HG02852 (cell line): ENCODE results near the gene SVOPL.
"Not testable (repeated sequence)": the region's sequence is repeated elsewhere in the genome, so short reads cannot be mapped to it uniquely, and the experiment has no call there.

Experiments
- ATAC-seq: cut with Tn5 transposase; IDR thresholded peaks from one replicate; pipeline ENCODE4 v1.9.1; 2021; ENCODE audit warnings: mild to moderate bottlenecking, moderate library complexity; ENCODE audit not compliant: unreplicated experiment

The SVOPL gene

DNA sequence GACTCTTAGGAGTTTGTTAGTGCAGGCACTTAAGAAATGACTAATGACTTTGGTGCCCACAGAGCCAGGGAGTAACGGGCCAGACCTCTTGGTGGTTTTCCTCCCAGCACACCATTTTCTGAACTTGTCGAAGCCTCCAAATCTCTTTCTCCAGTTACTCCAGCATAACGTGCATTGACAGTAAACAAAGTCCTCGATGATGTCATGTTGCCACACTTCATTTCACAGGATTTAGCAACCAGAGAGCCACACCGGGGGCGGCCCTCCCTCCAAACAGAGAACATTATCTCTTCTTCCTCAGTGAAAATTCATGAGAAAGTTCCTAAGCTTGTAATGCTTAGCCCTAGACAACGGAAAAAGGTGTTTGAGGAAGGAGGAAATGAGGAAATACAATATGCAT lies 4.0 kb upstream of the SVOPL start:
- ATAC-seq = no peak

- ATAC-seq = no peak
These were observed 368 bp upstream of the SVOPL start for GRCh38 chr7:138701537-138701923.

- ATAC-seq = no peak
These were observed 1.5 kb downstream of the SVOPL start for GRCh38 chr7:138699661-138700060.

- no peak for ATAC-seq
These were observed 2.9 kb downstream of the SVOPL start for GRCh38 chr7:138698281-138698680.

DNA sequence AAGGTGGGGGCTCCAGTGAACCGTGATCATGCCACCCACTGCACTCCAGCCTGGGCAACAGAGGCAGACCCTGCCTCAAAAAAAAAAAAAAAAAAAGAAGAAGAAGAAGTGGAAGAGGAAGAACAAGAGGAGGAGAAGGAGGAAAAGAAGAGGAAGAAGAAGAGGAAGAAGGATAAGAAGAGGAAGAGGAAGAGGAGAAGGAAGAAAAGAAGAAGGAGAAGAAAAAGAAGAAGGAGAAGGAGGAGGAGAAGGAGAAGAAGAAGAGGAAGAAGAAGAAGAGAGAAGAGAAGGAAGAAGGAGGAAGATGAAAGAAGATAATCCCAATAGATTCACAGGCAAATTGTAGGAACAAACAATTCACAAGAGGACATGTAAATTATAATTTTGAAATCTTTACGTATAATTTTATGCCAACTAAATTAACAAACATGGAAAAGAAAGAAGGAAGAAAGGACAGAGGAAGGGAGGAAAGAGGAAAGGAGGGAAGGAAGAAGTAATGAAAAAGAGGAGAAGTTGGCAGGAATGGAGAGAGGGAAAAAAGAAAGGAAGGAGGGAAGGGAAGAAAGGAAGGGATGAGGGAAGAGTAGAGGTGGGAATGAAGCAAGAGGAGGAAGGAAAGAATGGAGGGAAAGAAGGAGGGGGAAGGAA lies 3.5 kb downstream of the SVOPL start:
- ATAC-seq = no peak

DNA sequence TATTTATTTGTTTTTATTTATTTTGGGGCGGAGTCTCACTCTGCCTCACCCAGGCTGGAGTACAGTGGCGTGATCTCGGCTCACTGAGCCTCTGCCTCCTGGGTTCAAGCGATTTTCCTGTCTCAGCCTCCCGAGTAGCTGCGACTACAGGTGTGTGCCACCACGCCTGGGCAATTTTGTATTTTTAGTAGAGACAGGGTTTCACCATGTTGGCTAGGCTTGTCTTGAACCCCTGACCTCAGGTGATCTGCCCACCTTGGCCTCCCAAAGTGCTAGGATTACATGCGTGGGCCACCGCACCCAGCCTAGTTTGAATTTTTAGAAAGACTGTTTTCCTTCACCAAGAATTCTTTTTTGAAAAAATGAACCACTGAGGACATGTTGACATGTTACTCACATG lies 5.4 kb downstream of the SVOPL start:
- not testable (repeated sequence) for ATAC-seq

- no peak for ATAC-seq
These were observed 6.1 kb downstream of the SVOPL start for GRCh38 chr7:138695106-138695505.

- no peak for ATAC-seq
These were observed 10.0 kb downstream of the SVOPL start for GRCh38 chr7:138691178-138691577.

DNA sequence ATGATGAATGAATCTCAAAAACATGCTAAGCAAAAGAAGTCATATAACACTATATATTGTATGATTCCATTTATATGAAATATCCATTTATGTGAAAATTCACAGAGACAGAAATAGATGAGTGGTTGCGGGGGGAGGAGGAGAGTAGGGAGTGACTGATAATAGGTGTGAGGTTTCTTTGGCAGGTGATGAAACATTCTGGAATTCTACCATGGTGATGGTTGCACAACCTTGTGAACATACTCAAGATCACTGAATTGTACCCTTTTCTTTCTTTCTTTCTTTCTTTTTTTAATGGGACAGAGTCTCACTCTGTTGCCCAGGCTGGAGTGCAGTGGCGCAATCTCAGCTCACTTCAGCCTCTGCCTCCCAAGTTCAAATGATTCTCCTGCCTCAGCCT lies 10.7 kb downstream of the SVOPL start:
- no peak for ATAC-seq

DNA sequence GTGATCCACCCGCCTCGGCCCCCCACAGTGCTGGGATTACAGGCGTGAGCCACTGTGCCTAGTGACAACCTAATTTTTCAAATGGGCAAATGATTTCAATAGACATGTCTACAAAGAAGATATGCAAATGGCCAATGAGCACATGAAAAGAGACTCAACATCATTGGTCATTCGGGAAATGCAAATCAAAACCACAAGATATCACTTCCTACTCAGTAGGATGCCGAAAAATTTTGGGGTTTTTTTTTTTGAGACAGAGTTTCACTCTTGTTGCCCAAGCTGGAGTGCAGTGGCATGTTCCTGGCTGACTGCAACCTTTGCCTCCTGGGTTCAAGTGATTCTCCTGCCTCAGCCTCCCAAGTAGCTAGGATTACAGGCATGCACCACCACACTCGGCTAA lies 13.1 kb downstream of the SVOPL start:
- ATAC-seq = not testable (repeated sequence)

DNA sequence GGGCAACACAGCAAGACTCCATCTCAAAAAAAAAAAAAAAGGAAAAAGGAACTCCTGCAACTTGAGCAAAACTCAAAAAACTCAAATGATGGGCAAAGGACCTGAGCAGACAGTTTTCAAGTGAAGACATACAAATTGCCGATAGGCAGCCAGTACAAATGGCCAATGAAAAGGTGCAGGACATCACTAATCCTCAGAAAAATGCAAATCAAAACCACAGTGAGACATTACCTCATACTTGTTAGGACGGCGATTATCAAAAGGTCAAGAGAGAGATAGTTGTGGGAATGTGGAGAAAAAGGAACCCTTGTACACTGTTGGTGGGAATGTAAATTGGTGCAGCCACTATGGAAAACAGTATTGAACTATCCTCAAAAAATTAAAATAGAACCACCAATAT lies 16.8 kb downstream of the SVOPL start:
- no peak for ATAC-seq

DNA sequence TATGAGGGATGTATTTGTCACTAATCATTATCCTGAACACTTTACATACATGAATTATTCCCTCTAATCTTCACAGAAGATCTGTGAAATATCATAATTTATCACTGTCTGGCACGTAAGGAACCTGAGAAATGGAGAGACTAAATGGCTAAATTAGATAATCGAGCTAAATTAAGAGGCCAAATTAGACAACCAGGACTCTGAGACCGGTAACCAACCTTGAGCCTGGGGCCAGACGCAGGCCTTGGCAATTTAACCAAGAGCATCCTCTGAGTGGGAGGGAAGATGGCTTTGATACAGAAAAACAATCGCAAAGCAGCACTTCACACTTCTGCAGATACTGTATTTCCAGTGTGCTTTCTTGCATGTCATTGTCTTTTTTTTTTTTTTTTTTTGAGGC lies 21.4 kb downstream of the SVOPL start:
- ATAC-seq = no peak

DNA sequence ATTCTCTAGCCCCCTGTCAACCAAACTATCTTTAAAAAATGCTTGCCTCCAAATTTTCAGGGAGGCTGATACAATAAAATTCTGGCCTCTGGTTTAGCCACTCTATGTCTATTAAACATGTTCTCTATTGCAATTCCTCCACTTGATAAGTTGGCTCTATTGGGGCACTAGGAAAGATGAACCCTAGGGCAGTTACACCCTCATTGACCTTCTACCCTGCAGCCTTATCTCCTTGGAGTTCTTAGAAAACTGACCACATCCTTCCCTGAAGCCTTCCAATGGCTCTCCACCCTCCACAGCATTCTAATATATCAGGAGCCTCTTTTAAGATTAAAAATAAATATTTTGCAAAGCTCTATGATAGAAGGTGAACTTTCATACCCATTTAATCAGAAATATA lies 30.6 kb downstream of the SVOPL start:
- ATAC-seq = no peak

- no peak for ATAC-seq
These were observed 31.8 kb downstream of the SVOPL start for GRCh38 chr7:138669364-138669763.

DNA sequence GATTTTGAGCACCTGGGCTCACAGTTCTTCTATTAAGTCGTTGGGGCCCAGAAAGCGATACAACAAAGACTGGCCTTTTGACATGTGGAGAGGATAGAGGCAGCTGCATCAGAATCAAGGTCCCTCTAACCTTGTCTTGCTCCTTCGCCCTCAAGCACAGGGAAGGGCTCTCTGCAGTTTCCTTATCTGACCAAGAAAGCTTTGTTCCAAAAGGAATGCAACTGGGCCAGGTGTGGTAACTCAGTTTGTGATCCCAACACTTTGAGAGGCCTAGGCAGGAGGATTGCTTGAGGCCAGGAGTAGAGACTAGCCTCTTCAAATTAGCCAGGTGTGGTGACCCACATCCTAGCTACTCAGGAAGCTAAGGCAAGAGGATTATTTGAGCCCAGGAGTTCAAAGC lies 32.2 kb downstream of the SVOPL start:
- no peak for ATAC-seq

DNA sequence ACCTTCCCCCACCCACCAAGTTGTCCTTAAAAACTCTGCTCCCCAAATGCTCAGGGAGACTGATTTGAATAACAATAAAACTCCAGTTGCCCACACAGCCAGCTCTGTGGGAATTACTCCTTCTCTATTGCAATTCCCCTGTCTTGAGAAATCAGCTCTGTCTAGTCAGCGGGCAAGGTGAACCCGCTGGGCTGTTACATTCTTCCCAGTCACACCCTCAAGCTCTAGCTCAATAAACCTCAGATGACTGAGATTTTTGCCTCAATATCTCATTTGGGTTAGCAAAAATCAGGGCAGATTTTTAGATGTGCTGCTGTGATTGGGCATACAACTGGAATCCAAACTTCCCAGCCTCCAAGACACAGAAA lies 32.9 kb downstream of the SVOPL start:
- ATAC-seq = no peak

- no peak for ATAC-seq
These were observed 33.5 kb downstream of the SVOPL start for GRCh38 chr7:138667535-138668228.

- ATAC-seq = no peak
These were observed 34.8 kb downstream of the SVOPL start for GRCh38 chr7:138666385-138666784.

DNA sequence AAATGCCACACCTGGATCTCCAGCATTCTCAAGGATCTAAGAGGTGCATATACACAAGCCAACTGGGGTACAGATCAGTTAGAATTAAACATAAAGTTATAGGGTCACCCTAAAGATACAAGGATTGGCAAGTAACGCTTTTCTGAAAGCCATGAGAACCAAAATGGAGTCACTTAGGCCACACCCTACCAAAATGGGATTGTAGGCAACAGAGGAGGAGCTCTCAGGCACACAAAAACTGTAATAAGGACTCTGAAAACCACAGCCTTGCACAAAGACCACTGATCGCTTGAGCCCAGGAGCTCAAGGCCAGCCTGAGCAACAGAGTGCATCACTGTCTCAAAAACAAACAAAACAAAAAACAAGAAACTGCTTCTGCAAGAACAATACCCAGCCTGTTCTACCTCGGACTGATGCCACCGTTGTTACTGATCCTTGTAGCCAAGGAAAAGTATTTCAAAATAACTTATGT lies 35.5 kb downstream of the SVOPL start:
- ATAC-seq = no peak

- no peak for ATAC-seq
These were observed 35.9 kb downstream of the SVOPL start for GRCh38 chr7:138665249-138665648.

- ATAC-seq = no peak
These were observed 37.1 kb downstream of the SVOPL start for GRCh38 chr7:138663725-138664710.

DNA sequence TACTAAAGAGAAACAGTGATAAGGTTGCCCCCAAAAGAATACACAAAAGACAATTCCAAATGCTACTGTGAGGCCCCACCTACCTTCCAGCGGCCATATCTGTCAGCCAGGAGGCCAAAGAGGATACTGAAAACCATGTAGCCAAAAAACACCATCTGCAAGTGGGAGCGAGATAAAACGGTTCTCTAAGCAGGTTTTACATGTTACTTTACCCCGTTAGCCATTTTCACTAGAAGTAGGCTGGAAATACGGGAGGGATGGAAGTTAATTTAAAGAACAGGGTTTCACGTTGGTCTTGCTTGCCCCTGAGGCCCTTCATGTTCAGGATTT lies 38.2 kb downstream of the SVOPL start:
- ATAC-seq = no peak
